GM12873 (cell line): ENCODE data around the gene RRP15.

Experiments
- TF ChIP-seq, protein P1 (sequence below): IDR thresholded peaks from 2 replicates; pipeline ENCODE4 v1.5.1; 2012; ENCODE audit warnings: low read depth, mild to moderate bottlenecking, moderate library complexity, low read length, control low read depth; ENCODE audit not compliant: insufficient read depth; ENCODE audit errors: missing control alignments

RRP15 gene

DNA sequence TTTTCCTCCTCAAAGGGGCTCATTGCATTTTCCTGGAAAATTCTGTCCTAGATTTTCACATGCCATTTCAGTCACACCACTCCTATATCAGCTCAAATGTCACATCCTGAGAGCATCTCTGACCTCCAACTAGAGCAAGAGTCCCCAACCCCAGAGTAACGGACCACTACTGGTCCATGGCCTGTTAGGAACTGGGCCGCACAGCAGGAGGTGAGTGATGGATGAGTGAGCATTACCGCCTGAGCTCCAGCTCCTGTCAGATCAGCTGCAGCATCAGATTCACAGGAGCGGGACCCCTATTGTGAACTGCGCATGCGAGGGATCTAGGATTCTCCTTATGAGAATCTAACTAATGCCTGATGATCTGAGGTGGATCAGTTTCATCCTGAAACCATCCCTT lies 12.7 kb upstream of the RRP15 start:
- TF ChIP-seq, protein P1, sequence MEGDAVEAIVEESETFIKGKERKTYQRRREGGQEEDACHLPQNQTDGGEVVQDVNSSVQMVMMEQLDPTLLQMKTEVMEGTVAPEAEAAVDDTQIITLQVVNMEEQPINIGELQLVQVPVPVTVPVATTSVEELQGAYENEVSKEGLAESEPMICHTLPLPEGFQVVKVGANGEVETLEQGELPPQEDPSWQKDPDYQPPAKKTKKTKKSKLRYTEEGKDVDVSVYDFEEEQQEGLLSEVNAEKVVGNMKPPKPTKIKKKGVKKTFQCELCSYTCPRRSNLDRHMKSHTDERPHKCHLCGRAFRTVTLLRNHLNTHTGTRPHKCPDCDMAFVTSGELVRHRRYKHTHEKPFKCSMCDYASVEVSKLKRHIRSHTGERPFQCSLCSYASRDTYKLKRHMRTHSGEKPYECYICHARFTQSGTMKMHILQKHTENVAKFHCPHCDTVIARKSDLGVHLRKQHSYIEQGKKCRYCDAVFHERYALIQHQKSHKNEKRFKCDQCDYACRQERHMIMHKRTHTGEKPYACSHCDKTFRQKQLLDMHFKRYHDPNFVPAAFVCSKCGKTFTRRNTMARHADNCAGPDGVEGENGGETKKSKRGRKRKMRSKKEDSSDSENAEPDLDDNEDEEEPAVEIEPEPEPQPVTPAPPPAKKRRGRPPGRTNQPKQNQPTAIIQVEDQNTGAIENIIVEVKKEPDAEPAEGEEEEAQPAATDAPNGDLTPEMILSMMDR = no peak

DNA sequence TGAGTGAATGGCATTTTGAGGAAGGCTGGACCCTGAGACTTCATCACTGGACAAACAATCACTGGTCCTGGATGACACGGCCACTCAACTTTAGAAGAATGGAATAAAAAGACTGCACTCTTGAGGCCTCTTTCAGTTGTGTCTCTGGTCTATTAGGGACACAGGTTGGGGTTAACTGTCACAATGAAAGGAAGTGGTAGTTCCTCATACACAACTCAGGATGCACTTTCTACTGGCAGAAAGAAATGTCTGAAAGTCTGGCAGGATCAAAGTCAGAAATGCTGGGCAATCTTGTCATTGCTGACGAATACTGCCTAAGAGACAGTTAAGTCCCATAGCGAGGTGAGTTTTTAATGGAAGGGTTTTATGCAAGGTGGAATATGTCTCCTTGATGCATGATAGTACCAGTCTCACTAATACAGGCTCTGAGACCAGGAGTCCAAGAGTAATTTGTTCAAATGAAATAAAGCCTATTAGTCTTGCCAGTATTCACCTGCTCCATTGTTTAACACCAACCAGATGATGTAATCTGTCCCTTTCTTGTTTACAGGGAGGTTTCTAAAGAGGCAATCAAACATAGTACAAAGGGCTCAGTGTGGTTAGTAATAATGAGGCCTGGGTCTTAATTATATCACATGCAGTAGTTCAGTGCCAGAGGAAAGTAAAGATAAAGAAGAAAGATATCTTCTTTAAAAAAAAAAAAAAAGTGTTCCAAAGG lies 11.2 kb upstream of the RRP15 start:
- TF ChIP-seq, protein P1 = no peak

DNA sequence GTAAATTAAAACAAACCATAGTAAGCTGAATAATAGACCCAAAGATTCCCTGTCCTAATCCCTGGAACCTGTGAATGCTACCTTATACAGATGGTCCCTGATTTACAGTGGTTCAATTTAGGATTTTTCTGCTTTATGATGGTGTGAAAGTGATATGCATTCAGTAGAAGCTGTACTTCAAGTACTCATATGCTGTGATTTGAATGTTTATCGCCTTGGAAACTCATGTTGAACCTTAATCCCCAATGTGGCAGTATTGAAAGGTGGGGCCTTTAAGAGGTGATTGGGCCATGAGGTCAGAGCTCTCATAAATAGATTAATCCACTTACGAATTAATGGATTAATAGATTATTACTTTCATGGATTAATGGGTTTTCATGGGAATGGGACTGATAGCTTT lies 10.6 kb upstream of the RRP15 start:
- TF ChIP-seq, protein P1 = no peak

DNA sequence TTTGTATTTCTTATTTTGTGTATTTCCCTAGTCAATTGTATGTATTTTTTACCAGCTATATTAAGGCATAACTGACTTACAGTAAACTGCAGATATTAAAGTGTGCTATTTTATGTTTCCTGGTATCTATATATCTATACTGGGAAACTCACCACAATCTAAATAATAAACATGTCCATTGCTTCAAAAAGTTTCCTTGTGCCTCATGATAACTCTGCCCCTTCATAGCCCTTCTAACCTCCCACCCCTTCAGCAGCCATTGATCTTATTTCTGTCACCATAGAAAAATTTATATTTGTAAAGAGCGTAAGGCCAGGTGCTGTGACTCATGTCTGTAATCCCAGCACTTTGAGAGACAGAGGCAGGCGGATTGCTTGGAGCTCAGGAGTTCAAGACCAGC lies 9.3 kb upstream of the RRP15 start:
- TF ChIP-seq, protein P1 = no peak

DNA sequence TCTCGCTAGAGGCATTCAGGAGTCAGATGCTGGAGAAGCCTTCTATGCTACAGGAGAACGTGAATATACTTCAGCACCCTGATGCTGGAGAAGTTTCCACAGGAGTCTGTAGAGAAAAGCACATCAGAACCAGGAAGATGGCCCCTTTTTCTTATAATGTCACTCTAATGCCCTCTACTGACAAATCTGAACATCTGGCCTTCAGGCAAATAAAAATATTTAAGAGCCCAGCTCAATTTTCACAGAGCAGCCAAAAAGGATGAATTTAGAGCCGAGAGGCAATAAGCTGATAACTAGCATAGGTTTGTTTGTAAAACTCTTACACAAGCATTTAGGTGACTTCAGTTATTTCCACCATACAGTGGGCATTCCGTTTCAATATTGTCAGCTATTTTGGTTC lies 3.8 kb upstream of the RRP15 start:
- TF ChIP-seq, protein P1 = no peak

DNA sequence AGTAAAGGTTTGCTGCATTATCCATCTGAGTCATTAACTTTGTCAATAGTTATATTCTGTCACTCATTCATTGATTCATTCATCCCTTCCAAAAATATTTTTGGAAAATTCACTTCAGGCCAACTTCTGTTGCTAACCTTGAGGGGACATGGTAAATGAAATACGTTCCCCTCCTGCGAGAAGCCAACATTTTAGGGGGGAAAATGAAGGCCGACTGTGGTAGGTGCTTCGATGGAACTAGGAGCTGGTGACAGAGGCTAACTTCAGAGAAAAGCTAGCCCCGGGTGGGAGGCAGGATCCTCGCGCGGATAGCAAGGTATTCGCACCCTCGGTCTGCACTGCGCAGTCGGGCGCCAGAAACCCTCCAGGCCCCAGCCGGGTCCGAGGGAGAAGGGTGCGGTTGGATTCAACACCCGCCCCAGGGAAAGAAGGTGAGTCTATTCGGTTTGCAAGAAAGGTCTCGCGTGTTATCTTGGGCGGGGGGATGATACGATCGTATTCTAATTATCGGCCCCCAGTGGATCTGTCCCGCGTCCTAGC lies 646 bp upstream of the RRP15 start:
- TF ChIP-seq, protein P1 = no peak

DNA sequence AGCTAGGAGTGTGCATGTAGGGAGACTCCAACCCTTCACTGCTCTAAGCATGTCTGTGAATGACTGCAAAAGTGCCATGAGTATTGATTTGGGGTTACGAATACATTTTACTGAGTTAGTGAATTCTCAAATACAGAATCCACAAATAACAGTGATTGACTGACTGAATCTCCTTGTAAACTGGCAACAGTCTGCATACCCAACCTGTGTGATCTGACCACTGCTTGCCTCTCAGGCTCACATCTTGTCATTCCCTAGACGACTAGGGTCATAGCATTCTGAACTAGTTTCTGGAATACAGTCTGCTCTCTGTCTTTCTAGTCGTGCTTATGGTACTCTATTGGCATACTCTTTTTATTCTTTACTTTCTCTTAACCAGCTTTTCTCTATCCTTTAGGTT lies 7.4 kb downstream of the RRP15 start:
- TF ChIP-seq, protein P1 = no peak
